Right lobe of liver (tissue), 6 donors: Measurements from ENCODE around the gene PDE6H. TPM values are rescaled to one million over a fixed set of nuclear protein-coding genes. Genes with fewer than 3 reads are reported as not detected.

Experiments used
- ATAC-seq, 4 donors: fragments of 200-7000 bp; cut with Tn5 transposase; one replicate each; pipeline ENCODE4 v1.9.1; 2020; ENCODE audit warnings: mild to moderate bottlenecking in 4 of 4, moderate library complexity in 4 of 4
- DNase-seq, 3 donors: peaks; one replicate each; pipeline ENCODE4 v3.0.0-alpha.2; 2020
- H3K27ac ChIP-seq, 3 donors: fragments of 200-600 bp; one replicate each; pipeline ENCODE4 v1.8.0; 2022
- H3K27me3 ChIP-seq, 2 donors: fragments of 200-600 bp; one replicate each; pipeline ENCODE4 v1.8.0; 2022
- H3K36me3 ChIP-seq, 4 donors: fragments of 200-600 bp; sonication (generic) in 1 of 4; one replicate each; pipeline versions ENCODE4 v1.5.1 to v1.8.0; 2017 to 2022; ENCODE audit warnings: control low read depth in 1 of 4
- H3K4me1 ChIP-seq, 4 donors: fragments of 200-600 bp; sonication (generic) in 1 of 4; one replicate each; pipeline versions ENCODE4 v1.5.1 to v1.8.0; 2017 to 2022; ENCODE audit warnings: control low read depth in 1 of 4
- H3K4me3 ChIP-seq, 3 donors: fragments of 200-600 bp; one replicate each; pipeline ENCODE4 v1.8.0; 2022
- H3K9me3 ChIP-seq, 4 donors: fragments of 200-600 bp; sonication (generic) in 1 of 4; one replicate each; pipeline versions ENCODE4 v1.5.1 to v1.8.0; 2017 to 2022; ENCODE audit warnings: control low read depth in 1 of 4
- CTCF ChIP-seq, 4 donors: fragments of 200-600 bp in 3 of 4; fragments of 450-650 bp in 1 of 4; IDR thresholded peaks; one replicate each; pipeline versions ENCODE4 v1.5.1 to v1.8.0; 2016 to 2022; ENCODE audit warnings: antibody characterized with exemption in 4 of 4, mild to moderate bottlenecking in 2 of 4
- POLR2A ChIP-seq: fragments of 450-650 bp; IDR thresholded peaks from one replicate; pipeline ENCODE4 v1.6.1; 2017; ENCODE audit warnings: antibody characterized with exemption, mild to moderate bottlenecking
- WGBS: methylation state at CpG from one replicate; pipeline ENCODE4 v1.1.6; 2018; ENCODE audit warnings: low coverage, low lambda C conversion rate; ENCODE audit not compliant: insufficient coverage; ENCODE audit errors: missing lambda C conversion rate; 5-methylcytosine and 5-hydroxymethylcytosine counted together
- intact Hi-C, 2 donors: fragments of 100-400 bp; cut with DNase I; formaldehyde crosslinking; loops; one replicate each; pipeline versions ENCODE4 v1.11.2 to v1.14.1; 2022
- total RNA-seq, 6 experiments: library from RNA; depleted of rRNA in 2 of 6; stranded (reverse); fragments of >200 nt in 2 of 6; fragmentation: NEBNext Ultra II Directional in 3 of 6; extraction: Animal tissue kit (Norgen Biotek cat#: 25700) in 3 of 6; gene quantifications; one replicate each; pipeline versions ENCODE4 v1.1.0 to v1.2.4, GENCODE V29; 2016 to 2023
- donor health status: DM: no; HTN: yes; CAD: no.
- donor health status: DM: no; HTN: no; CAD: no.
- donor health status: DM: no; HTN: no; CAD: no.
- donor health status: DM: no; HTN: yes; CAD: no.
- donor health status: DM: no; HTN: yes; CAD: no.

Gene PDE6H
- total RNA-seq, 6 experiments from 2014 or later, result not detected

- no CpG with 5 or more reads among the region's 1 CpG for WGBS
These were observed 26.0 kb upstream of the PDE6H start for GRCh38 chr12:14946861-14947260.

GRCh38 chr12:14948672-14949071 is 24.2 kb upstream of the PDE6H start:
- Histone ChIP-seq H3K4me1 (no peaks in the 10 kb centered on the region), H3K27me3 (no peaks in the 10 kb centered on the region), H3K36me3 (peaks cover 0 to 32% (median 2%) of the 10 kb centered on the region in 4 donors), H3K27ac (peak overlapping the region; percentile 39 to 51 (median 49)), H3K4me3 (no peak overlapping the region), H3K9me3 (no peaks in the 10 kb centered on the region)
- intact Hi-C loops, result no loop called here
- 30% methylated on average over 3 of the region's 3 CpGs for WGBS
- ATAC-seq (peak; percentile 81 to 91 (median 88)), DNase-seq (no peak)
- TF ChIP-seq CTCF (IDR thresholded peaks at IDR 0.05) (no peak), POLR2A (no peak)

More at GRCh38 chr12:14946861-14947260, 26.0 kb upstream of the PDE6H start:
- ATAC-seq, result no peak
- H3K4me1 ChIP-seq, result no peaks in the 10 kb centered on the region
- no peaks in the 10 kb centered on the region for H3K9me3 ChIP-seq
- TF ChIP-seq CTCF (IDR thresholded peaks at IDR 0.05), result no peak
- TF ChIP-seq POLR2A, result no peak
- DNase-seq, result no peak
- intact Hi-C loops, result no loop called here
- H3K4me3 ChIP-seq, result no peak overlapping the region
- H3K36me3 ChIP-seq, result peaks cover 0 to 32% (median 2%) of the 10 kb centered on the region in 4 donors
- no peak overlapping the region for H3K27ac ChIP-seq
- no peaks in the 10 kb centered on the region for H3K27me3 ChIP-seq

GRCh38 chr12:14949631-14950030 is 23.2 kb upstream of the PDE6H start:
- DNase-seq, result no peak
- ATAC-seq, result no peak
- intact Hi-C loops, result no loop called here
- no peaks in the 10 kb centered on the region for H3K9me3 ChIP-seq
- H3K4me1 ChIP-seq, result no peaks in the 10 kb centered on the region
- H3K27me3 ChIP-seq, result no peaks in the 10 kb centered on the region
- 90% methylated on average over 5 of the region's 5 CpGs for WGBS
- H3K27ac ChIP-seq, result peak overlapping the region; percentile 39 to 51 (median 49)
- peaks cover 0 to 29% (median 2%) of the 10 kb centered on the region in 4 donors for H3K36me3 ChIP-seq
- no peak for TF ChIP-seq POLR2A
- no peak for TF ChIP-seq CTCF (IDR thresholded peaks at IDR 0.05)
- no peak overlapping the region for H3K4me3 ChIP-seq

GRCh38 chr12:14950421-14950820 is 22.4 kb upstream of the PDE6H start:
- H3K4me1 ChIP-seq, result no peaks in the 10 kb centered on the region
- no peaks in the 10 kb centered on the region for H3K9me3 ChIP-seq
- H3K36me3 ChIP-seq, result peaks cover 0 to 23% (median 2%) of the 10 kb centered on the region in 4 donors
- 38% methylated on average over 4 of the region's 4 CpGs for WGBS
- ATAC-seq (no peak), DNase-seq (no peak)
- TF ChIP-seq CTCF (IDR thresholded peaks at IDR 0.05) (no peak), POLR2A (no peak)
- H3K27me3 ChIP-seq, result no peaks in the 10 kb centered on the region
- no peak overlapping the region for H3K4me3 ChIP-seq
- intact Hi-C loops, result no loop called here
- peak overlapping the region in 1 of 3 donors; percentile 15 for H3K27ac ChIP-seq
